Aorta (tissue), 5 donors: ENCODE data around the gene SYNPR. TPM values are rescaled to one million over a fixed set of nuclear protein-coding genes. Genes with fewer than 3 reads are reported as not detected.
"Not testable (repeated sequence)": the region's sequence is repeated elsewhere in the genome, so short reads cannot be mapped to it uniquely, and the experiment has no call there.

Experiments used
- ATAC-seq: fragments of 200-7000 bp; cut with Tn5 transposase; one replicate; pipeline ENCODE4 v1.9.1; 2022; ENCODE audit warnings: moderate library complexity; ENCODE audit not compliant: low FRiP score
- DNase-seq, 2 donors: peaks; one replicate each; pipeline ENCODE4 v3.0.0-alpha.2; 2020
- H3K27ac ChIP-seq, 2 donors: one replicate each; pipeline ENCODE4 v1.5.1; 2013; ENCODE audit warnings: low read length in 2 of 2, mild to moderate bottlenecking in 2 of 2, moderate library complexity in 2 of 2, control low read depth in 1 of 2, inconsistent platforms in 1 of 2, low read depth in 1 of 2
- H3K27me3 ChIP-seq, 2 donors: one replicate each; pipeline ENCODE4 v1.6.1; 2013; ENCODE audit warnings: control low read depth in 1 of 2, low read length in 1 of 2, mild to moderate bottlenecking in 1 of 2, moderate library complexity in 1 of 2; ENCODE audit not compliant: insufficient read depth in 2 of 2, control insufficient read depth in 1 of 2
- H3K36me3 ChIP-seq, 2 donors: one replicate each; pipeline ENCODE4 v1.6.1; 2013; ENCODE audit warnings: control low read depth in 1 of 2, low read length in 1 of 2, mild to moderate bottlenecking in 1 of 2; ENCODE audit not compliant: insufficient read depth in 2 of 2, control insufficient read depth in 1 of 2
- H3K4me1 ChIP-seq, 2 donors: one replicate each; pipeline ENCODE4 v1.6.1; 2013; ENCODE audit warnings: low read length in 2 of 2, control low read depth in 1 of 2, mild to moderate bottlenecking in 1 of 2, moderate library complexity in 1 of 2; ENCODE audit not compliant: insufficient read depth in 2 of 2, control insufficient read depth in 1 of 2
- H3K4me3 ChIP-seq, 2 donors: one replicate each; pipeline ENCODE4 v1.5.1; 2013; ENCODE audit warnings: low read length in 2 of 2, control low read depth in 1 of 2, mild to moderate bottlenecking in 1 of 2
- H3K9me3 ChIP-seq: one replicate; pipeline ENCODE4 v1.6.1; 2013; ENCODE audit warnings: mild to moderate bottlenecking, low read length; ENCODE audit not compliant: control insufficient read depth
- WGBS, 2 donors: extraction: QIAGEN DNeasy Blood & Tissue Kit; methylation state at CpG; one replicate each; pipeline ENCODE4 v1.1.7; 2013; 5-methylcytosine and 5-hydroxymethylcytosine counted together
- intact Hi-C, 2 donors: fragments of 100-400 bp; cut with DNase I; formaldehyde crosslinking; loops; one replicate each; pipeline versions ENCODE4 v1.14.2 to v1.15.0; 2022
- polyA plus RNA-seq, 2 donors: library from polyadenylated mRNA; stranded (reverse); fragments of 200-250 nt; gene quantifications; one replicate each; pipeline ENCODE4 v1.2.3, GENCODE V29; 2013
- total RNA-seq, 2 donors: library from RNA; stranded (reverse); fragmentation: NEBNext Ultra II Directional; extraction: Animal tissue kit (Norgen Biotek cat#: 25700); gene quantifications; one replicate each; pipeline ENCODE4 v1.2.1, GENCODE V29; 2021
- donor health status: healthy with polysubstance abuse.
- donor health status: Bipolar disorder and iron deficiency.
- donor health status: DM: no; HTN: no; CAD: no.
- donor health status: DM: no; HTN: no; CAD: no.
- donor health status: DM: yes; HTN: yes; CAD: no.

Gene SYNPR
- total and polyA plus RNA-seq, 4 donors, result not detected

DNA sequence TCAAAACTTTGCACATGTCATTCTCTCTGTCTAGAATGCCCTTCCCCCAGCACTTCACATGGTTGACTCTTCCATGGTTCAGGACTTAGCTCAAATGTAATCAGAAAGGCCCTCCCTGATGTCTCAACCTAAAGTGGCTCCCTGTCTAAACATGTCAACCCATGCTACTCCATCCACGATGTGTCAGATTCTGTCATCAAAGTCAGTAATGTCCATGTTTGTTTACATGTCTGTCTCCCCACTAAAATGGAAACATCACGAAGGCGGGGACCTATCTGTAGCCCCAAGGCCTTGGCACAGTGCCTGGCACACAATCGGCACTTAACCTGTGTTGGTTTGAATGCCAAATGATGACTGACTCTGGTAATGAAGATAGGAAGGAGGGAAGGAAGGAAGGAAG is 353.6 kb downstream of the SYNPR start:
- WGBS, 2 donors, result 84 to 85% methylated on average over 4 of the region's 4 CpGs
- no peak overlapping the region for H3K4me3 ChIP-seq
- ATAC-seq (no peak), DNase-seq (no peak)
- H3K36me3 ChIP-seq, result no peaks in the 10 kb centered on the region
- intact Hi-C loops, result no loop called here
- no peaks in the 10 kb centered on the region for H3K27me3 ChIP-seq
- H3K27ac ChIP-seq, result no peak overlapping the region
- no peaks in the 10 kb centered on the region for H3K9me3 ChIP-seq
- H3K4me1 ChIP-seq, result no peaks in the 10 kb centered on the region

DNA sequence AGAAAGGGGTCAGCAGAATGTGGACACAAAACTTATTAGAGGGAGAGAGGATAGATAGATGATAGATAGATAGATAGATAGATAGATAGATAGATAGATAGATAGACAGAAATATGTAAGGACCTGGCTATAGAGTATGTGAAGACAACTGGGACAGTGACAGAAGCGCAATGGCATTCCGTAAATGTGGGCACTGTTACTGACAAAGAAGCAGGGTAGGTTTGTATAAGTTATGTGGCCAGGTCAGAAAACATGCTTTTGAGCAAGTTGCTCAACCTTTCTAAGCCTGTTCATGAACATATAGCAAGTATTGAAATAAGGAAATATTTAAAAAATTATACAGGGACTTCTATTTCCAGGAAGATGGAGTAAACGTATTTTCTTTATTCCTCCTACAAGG is 357.1 kb downstream of the SYNPR start:
- Histone ChIP-seq H3K9me3 (no peaks in the 10 kb centered on the region), H3K36me3 (no peaks in the 10 kb centered on the region), H3K27me3 (no peaks in the 10 kb centered on the region), H3K4me1 (no peaks in the 10 kb centered on the region), H3K4me3 (no peak overlapping the region), H3K27ac (no peak overlapping the region)
- DNase-seq (no peak), ATAC-seq (no peak)
- 83 to 86% methylated on average over 3 of the region's 3 CpGs for WGBS, 2 donors
- intact Hi-C loops, result no loop called here

DNA sequence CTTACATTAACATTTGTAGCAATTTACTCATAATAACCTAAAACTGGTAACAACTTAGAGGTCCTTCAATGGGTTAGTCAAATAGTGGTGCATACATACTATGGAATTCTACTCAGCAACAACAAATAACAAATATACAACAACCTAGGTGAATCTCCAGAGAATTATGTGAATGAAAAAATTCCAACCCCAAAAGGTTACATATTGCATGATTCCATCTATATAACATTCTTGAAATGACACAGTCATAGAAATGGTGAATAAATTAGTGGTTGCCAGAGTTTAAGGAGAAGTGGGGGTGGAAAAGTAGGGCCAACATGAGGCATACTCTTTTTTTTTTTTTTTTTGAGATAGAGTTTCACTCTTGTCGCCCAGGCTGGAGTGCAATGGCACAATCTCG is 361.7 kb downstream of the SYNPR start:
- Histone ChIP-seq H3K36me3 (no peaks in the 10 kb centered on the region), H3K27ac (no peak overlapping the region), H3K4me3 (no peak overlapping the region), H3K27me3 (no peaks in the 10 kb centered on the region), H3K4me1 (no peaks in the 10 kb centered on the region), H3K9me3 (peaks cover 2% of the 10 kb centered on the region)
- DNase-seq (no peak), ATAC-seq (no peak)
- intact Hi-C loops, result no loop called here
- WGBS, 2 donors, result 71 to 93% methylated on average over 2 of the region's 2 CpGs

DNA sequence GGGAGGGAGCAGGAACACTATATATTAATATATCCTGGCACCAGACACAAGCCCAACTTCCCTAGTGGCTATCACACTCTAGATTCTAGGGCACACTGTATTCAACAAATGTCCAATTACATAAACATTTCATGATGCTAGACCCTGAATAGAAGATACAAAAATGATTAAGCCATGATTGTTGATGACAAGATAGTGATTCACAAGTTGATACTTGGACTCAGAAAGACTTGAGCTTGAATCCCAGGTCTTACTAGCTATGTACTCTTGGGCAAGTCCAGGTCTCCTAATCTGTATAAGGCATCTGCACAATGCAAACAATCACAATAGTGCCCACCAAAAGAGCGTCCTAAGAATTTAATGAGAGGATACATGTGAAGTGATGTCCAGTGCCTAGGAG is 364.4 kb downstream of the SYNPR start:
- ATAC-seq (no peak), DNase-seq (no peak)
- Histone ChIP-seq H3K9me3 (peaks cover 2% of the 10 kb centered on the region), H3K27ac (no peak overlapping the region), H3K4me3 (no peak overlapping the region), H3K27me3 (no peaks in the 10 kb centered on the region), H3K36me3 (no peaks in the 10 kb centered on the region), H3K4me1 (no peaks in the 10 kb centered on the region)
- intact Hi-C loops, result no loop called here
- WGBS, 2 donors, result 53 to 65% methylated on average over 1 of the region's 1 CpG

- DNase-seq (no peak), ATAC-seq (no peak)
- WGBS, 2 donors, result 24 to 30% methylated on average over 5 of the region's 5 CpGs
- Histone ChIP-seq H3K4me3 (no peak overlapping the region), H3K27ac (no peak overlapping the region), H3K4me1 (no peaks in the 10 kb centered on the region), H3K36me3 (no peaks in the 10 kb centered on the region), H3K9me3 (peaks cover 2% of the 10 kb centered on the region), H3K27me3 (no peaks in the 10 kb centered on the region)
- intact Hi-C loops, result no loop called here
Observed at GRCh38 chr3:63644212-63644797, 366.2 kb downstream of the SYNPR start.

DNA sequence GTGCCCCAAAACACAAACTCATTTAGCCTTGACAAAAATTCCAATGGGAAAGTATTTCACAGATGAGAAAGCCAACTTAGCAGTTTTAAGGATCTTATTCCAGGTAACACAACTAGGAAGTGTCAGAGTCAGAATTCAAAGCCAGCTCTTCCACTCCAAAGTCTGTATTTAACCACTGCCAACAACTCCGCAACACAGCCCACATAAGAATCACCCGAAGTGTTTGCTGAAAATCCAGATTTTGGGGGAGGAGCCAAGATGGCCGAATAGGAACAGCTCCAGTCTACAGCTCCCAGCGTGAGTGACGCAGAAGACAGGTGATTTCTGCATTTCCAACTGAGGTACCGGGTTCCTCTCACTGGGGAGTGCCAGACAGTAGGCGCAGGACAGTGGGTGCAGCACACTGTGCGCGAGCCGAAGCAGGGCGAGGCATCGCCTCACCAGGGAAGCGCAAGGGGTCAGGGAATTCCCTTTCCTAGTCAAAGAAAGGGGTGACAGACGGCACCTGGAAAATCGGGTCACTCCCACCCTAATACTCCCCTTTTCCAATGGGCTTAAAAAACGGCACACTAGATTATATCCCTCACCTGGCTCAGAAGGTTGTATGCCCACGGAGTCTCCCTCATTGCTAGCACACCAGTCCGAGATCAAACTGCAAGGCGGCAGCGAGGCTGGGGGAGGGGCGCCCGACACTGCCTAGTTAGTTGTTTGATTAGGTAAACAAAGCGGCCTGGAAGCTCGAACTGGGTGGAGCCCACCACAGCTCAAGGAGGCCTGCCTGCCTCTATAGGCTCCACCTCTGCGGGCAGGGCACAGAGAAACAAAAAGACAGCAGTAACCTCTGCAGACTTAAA is 367.0 kb downstream of the SYNPR start:
- H3K27ac ChIP-seq, H3K4me1 ChIP-seq, ATAC-seq, DNase-seq, H3K9me3 ChIP-seq, H3K36me3 ChIP-seq, H3K4me3 ChIP-seq, H3K27me3 ChIP-seq, intact Hi-C loops: not testable (repeated sequence)
- 59 to 62% methylated on average over 25 of the region's 25 CpGs for WGBS, 2 donors

- intact Hi-C loops, result no loop called here
- H3K36me3 ChIP-seq, result no peaks in the 10 kb centered on the region
- no peaks in the 10 kb centered on the region for H3K27me3 ChIP-seq
- no peak for ATAC-seq
- WGBS, 2 donors, result 73 to 79% methylated on average over 5 of the region's 5 CpGs
- H3K27ac ChIP-seq, result no peak within 1 kb of the TSS
- H3K9me3 ChIP-seq, result peaks cover 3% of the 10 kb centered on the region
- no peak for DNase-seq
- no peaks in the 10 kb centered on the region for H3K4me1 ChIP-seq
- no peak within 1 kb of the TSS for H3K4me3 ChIP-seq
Observed at GRCh38 chr3:63652066-63652725, 374.1 kb downstream of the SYNPR start, which contains the start of gene SNTN. Gene SNTN (plus strand): TSS chr3:63652675. CDS start chr3:63652688, 13 bp downstream.

DNA sequence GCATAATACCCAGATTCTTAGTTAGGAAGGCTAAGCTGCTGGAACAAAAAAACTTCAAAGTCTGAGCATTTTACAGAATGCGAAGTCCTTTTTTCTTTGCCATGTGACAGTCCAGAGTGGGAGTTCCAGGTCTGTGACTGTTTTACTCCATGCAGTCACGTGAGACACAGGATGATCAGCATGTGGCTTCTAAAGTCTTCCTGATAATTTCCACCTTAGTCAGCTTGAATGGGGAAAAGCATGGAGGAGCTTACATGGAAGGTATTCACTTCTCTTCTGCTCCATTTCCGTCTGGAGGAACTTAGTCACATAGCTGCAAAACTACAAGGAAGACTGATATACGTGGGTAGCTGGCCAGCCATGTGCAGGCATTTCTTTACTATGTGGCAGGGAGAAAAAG is 376.1 kb downstream of the SYNPR start:
- no peak for DNase-seq
- H3K9me3 ChIP-seq, result peaks cover 3% of the 10 kb centered on the region
- ATAC-seq, result no peak

More for the DNA sequence above, 376.1 kb downstream of the SYNPR start:
- no peaks in the 10 kb centered on the region for H3K36me3 ChIP-seq
- no peak overlapping the region for H3K27ac ChIP-seq
- intact Hi-C loops, result no loop called here
- 45 to 61% methylated on average over 4 of the region's 4 CpGs for WGBS, 2 donors
- H3K4me3 ChIP-seq, result no peak overlapping the region
- no peaks in the 10 kb centered on the region for H3K27me3 ChIP-seq
- H3K4me1 ChIP-seq, result no peaks in the 10 kb centered on the region
